T-helper 2 cell (primary cell): Measurements from ENCODE around the gene SNX25.
A peak's percentile ranks its signal among the peaks of the same experiment; 100 is the strongest.
"Not testable (repeated sequence)": the region's sequence is repeated elsewhere in the genome, so short reads cannot be mapped to it uniquely, and the experiment has no call there.

Experiments
- DNase-seq, 5 experiments: peaks; one replicate each; pipeline versions ENCODE4 v3.0.0 to v3.0.0-alpha.2; 2012 to 2022

SNX25 gene

GRCh38 chr4:185351691-185352090 is 142.3 kb downstream of the SNX25 start:
- DNase-seq = no peak

GRCh38 chr4:185352202-185352601 is 142.8 kb downstream of the SNX25 start:
- DNase-seq = no peak

GRCh38 chr4:185352741-185353140 is 143.3 kb downstream of the SNX25 start:
- DNase-seq = no peak

GRCh38 chr4:185357211-185357610 is 147.8 kb downstream of the SNX25 start:
- no peak for DNase-seq

GRCh38 chr4:185357733-185358440 is 148.5 kb downstream of the SNX25 start:
- DNase-seq = no peak

- DNase-seq = no peak
Measured at GRCh38 chr4:185358514-185358913, 149.1 kb downstream of the SNX25 start.

- DNase-seq = no peak
Measured at GRCh38 chr4:185358959-185359358, 149.6 kb downstream of the SNX25 start.

GRCh38 chr4:185359767-185360446 is 150.5 kb downstream of the SNX25 start:
- DNase-seq = peak in 1 of 5 experiments; percentile 68

GRCh38 chr4:185361872-185362271 is 152.5 kb downstream of the SNX25 start:
- DNase-seq = no peak

- not testable (repeated sequence) for DNase-seq
Measured at GRCh38 chr4:185362570-185362969, 153.2 kb downstream of the SNX25 start.

- DNase-seq = no peak
Measured at GRCh38 chr4:185363251-185363650, 153.9 kb downstream of the SNX25 start.

- DNase-seq = no peak
Measured at GRCh38 chr4:185364886-185365285, 155.5 kb downstream of the SNX25 start.

- DNase-seq = no peak
Measured at GRCh38 chr4:185369731-185370130, 160.3 kb downstream of the SNX25 start.

GRCh38 chr4:185370268-185370949 is 161.0 kb downstream of the SNX25 start:
- no peak for DNase-seq

- no peak for DNase-seq
Measured at GRCh38 chr4:185371702-185372101, 162.3 kb downstream of the SNX25 start.

- no peak for DNase-seq
Measured at GRCh38 chr4:185374027-185374426, 164.6 kb downstream of the SNX25 start.

- no peak for DNase-seq
Measured at GRCh38 chr4:185374573-185374972, 165.2 kb downstream of the SNX25 start.

- no peak for DNase-seq
Measured at GRCh38 chr4:185378264-185378663, 168.9 kb downstream of the SNX25 start.

GRCh38 chr4:185379326-185380295 is 170.2 kb downstream of the SNX25 start:
- no peak for DNase-seq

- DNase-seq = no peak
Measured at GRCh38 chr4:185380320-185380719, 170.9 kb downstream of the SNX25 start.

GRCh38 chr4:185381288-185382196 is 172.1 kb downstream of the SNX25 start:
- DNase-seq = no peak
